ENCODE measurements around the gene TGDS. TPM values are rescaled to one million over a fixed set of nuclear protein-coding genes. Genes with fewer than 3 reads are reported as not detected.

The TGDS gene
- total RNA-seq, 3 donors from 2014 or later (not counting 1 experiment from before 2014, with no cell fraction given): 6.9 to 9.0 (median 7.7) TPM

DNA sequence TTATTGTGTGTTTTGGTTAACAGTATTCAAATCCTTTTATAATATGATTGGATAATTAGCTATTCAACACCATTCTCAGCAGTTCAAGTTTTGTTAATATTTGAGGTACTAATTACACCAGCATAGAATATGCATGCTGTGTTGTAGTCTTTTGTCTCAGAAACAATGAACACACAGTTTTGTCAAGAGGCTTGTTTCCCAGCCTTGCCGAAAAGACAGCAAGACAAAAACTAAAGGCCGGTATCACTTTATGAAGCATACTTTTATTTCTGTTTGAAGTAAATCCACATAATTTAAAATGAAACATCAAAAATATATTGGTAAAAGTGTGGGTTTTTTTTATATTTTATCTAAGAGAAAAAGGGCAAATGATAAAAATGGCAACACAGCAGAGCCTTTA lies 13.2 kb upstream of the TGDS start:
- Mint-ChIP-seq H3K4me1 (peaks cover 8 to 13% of the 10 kb centered on the region in 2 donors), H3K36me3 (peaks cover 11% of the 10 kb centered on the region), H3K27ac (no peak overlapping the region), H3K4me3 (no peak overlapping the region), H3K9me3 (no peaks in the 10 kb centered on the region), H3K27me3 (ENCODE audit: low read depth in 2 of 2) (no peaks in the 10 kb centered on the region)
- no peaks in the 10 kb centered on the region for H3K27me3 ChIP-seq (ENCODE audit: control insufficient read depth, insufficient read depth, low read length)
- H3K27ac ChIP-seq (ENCODE audit: low read length): no peak overlapping the region
- 100% methylated on average over 1 of the region's 2 CpGs for WGBS (ENCODE audit: insufficient coverage)
- intact Hi-C loops (cut with micrococcal nuclease): no loop called here
- H3K9me3 ChIP-seq (ENCODE audit: control insufficient read depth, insufficient read depth, low read length): no peaks in the 10 kb centered on the region
- no peak overlapping the region for H3K4me3 ChIP-seq (ENCODE audit: low read length)
- ATAC-seq: no peak
- H3K4me1 ChIP-seq (ENCODE audit: control insufficient read depth, insufficient read depth, low read length): no peaks in the 10 kb centered on the region
- no peak for DNase-seq
- peaks cover 14% of the 10 kb centered on the region for H3K36me3 ChIP-seq (ENCODE audit: control insufficient read depth, insufficient read depth, low read length)
- TF ChIP-seq, protein P1, sequence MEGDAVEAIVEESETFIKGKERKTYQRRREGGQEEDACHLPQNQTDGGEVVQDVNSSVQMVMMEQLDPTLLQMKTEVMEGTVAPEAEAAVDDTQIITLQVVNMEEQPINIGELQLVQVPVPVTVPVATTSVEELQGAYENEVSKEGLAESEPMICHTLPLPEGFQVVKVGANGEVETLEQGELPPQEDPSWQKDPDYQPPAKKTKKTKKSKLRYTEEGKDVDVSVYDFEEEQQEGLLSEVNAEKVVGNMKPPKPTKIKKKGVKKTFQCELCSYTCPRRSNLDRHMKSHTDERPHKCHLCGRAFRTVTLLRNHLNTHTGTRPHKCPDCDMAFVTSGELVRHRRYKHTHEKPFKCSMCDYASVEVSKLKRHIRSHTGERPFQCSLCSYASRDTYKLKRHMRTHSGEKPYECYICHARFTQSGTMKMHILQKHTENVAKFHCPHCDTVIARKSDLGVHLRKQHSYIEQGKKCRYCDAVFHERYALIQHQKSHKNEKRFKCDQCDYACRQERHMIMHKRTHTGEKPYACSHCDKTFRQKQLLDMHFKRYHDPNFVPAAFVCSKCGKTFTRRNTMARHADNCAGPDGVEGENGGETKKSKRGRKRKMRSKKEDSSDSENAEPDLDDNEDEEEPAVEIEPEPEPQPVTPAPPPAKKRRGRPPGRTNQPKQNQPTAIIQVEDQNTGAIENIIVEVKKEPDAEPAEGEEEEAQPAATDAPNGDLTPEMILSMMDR (IDR thresholded peaks at IDR 0.05): no peak

- no peak overlapping the region for H3K27ac ChIP-seq (ENCODE audit: low read length)
- no peaks in the 10 kb centered on the region for H3K27me3 ChIP-seq (ENCODE audit: control insufficient read depth, insufficient read depth, low read length)
- H3K4me3 ChIP-seq (ENCODE audit: low read length): no peak overlapping the region
- Mint-ChIP-seq H3K27me3 (ENCODE audit: low read depth in 2 of 2) (no peaks in the 10 kb centered on the region), H3K27ac (no peak overlapping the region), H3K36me3 (peaks cover 11% of the 10 kb centered on the region), H3K9me3 (no peaks in the 10 kb centered on the region), H3K4me3 (no peak overlapping the region), H3K4me1 (peaks cover 8 to 13% of the 10 kb centered on the region in 2 donors)
- DNase-seq: no peak
- intact Hi-C loops (cut with micrococcal nuclease): no loop called here
- ATAC-seq: no peak
- peaks cover 14% of the 10 kb centered on the region for H3K36me3 ChIP-seq (ENCODE audit: control insufficient read depth, insufficient read depth, low read length)
- WGBS (ENCODE audit: insufficient coverage): 100% methylated on average over 1 of the region's 1 CpG
- H3K9me3 ChIP-seq (ENCODE audit: control insufficient read depth, insufficient read depth, low read length): no peaks in the 10 kb centered on the region
- TF ChIP-seq, protein P1 (IDR thresholded peaks at IDR 0.05): no peak
- no peaks in the 10 kb centered on the region for H3K4me1 ChIP-seq (ENCODE audit: control insufficient read depth, insufficient read depth, low read length)
Measured at GRCh38 chr13:94608586-94608985, 12.6 kb upstream of the TGDS start.

DNA sequence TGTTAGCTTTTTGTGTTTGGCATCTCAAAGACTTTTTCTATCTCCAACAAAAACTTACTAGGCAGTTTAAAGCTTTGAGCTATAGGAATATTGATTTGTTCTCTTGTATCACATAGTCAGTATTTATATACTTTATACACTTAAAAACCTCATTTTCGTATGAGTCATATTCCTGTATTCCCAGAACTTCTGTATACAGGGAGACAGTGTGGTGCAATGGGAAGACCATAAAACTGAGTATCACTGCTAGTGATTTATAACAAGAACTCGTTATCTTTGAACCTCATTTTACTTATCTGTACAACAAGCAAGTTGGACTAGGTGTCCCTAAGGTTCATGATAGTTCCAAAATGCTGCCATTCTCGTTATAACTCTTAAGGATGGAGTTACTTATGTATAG lies 12.0 kb upstream of the TGDS start:
- DNase-seq: no peak
- Mint-ChIP-seq H3K4me1 (peaks cover 11 to 17% of the 10 kb centered on the region in 2 donors), H3K36me3 (peaks cover 11% of the 10 kb centered on the region), H3K27me3 (ENCODE audit: low read depth in 2 of 2) (no peaks in the 10 kb centered on the region), H3K27ac (no peak overlapping the region), H3K4me3 (no peak overlapping the region), H3K9me3 (no peaks in the 10 kb centered on the region)
- WGBS (ENCODE audit: insufficient coverage): 100% methylated on average over 1 of the region's 3 CpGs
- no peaks in the 10 kb centered on the region for H3K9me3 ChIP-seq (ENCODE audit: control insufficient read depth, insufficient read depth, low read length)
- intact Hi-C loops (cut with micrococcal nuclease): no loop called here
- H3K4me1 ChIP-seq (ENCODE audit: control insufficient read depth, insufficient read depth, low read length): no peaks in the 10 kb centered on the region
- no peak overlapping the region for H3K4me3 ChIP-seq (ENCODE audit: low read length)
- no peak for ATAC-seq
- peaks cover 13% of the 10 kb centered on the region for H3K36me3 ChIP-seq (ENCODE audit: control insufficient read depth, insufficient read depth, low read length)
- no peaks in the 10 kb centered on the region for H3K27me3 ChIP-seq (ENCODE audit: control insufficient read depth, insufficient read depth, low read length)
- H3K27ac ChIP-seq (ENCODE audit: low read length): no peak overlapping the region
- TF ChIP-seq, protein P1 (IDR thresholded peaks at IDR 0.05): no peak

- no peaks in the 10 kb centered on the region for H3K9me3 Mint-ChIP-seq
- no peak overlapping the region for H3K27ac ChIP-seq (ENCODE audit: low read length)
- peaks cover 11% of the 10 kb centered on the region for H3K36me3 Mint-ChIP-seq
- peak in 1 of 3 donors; percentile 39 for ATAC-seq
- TF ChIP-seq, protein P1 (IDR thresholded peaks at IDR 0.05): no peak
- H3K4me3 ChIP-seq (ENCODE audit: low read length): no peak overlapping the region
- peaks cover 12% of the 10 kb centered on the region for H3K36me3 ChIP-seq (ENCODE audit: control insufficient read depth, insufficient read depth, low read length)
- no peaks in the 10 kb centered on the region for H3K27me3 Mint-ChIP-seq (ENCODE audit: low read depth in 2 of 2)
- peak overlapping the region in 1 of 2 donors; percentile 4 for H3K27ac Mint-ChIP-seq
- 81% methylated on average over 4 of the region's 4 CpGs for WGBS (ENCODE audit: insufficient coverage)
- H3K4me3 Mint-ChIP-seq: no peak overlapping the region
- H3K9me3 ChIP-seq (ENCODE audit: control insufficient read depth, insufficient read depth, low read length): no peaks in the 10 kb centered on the region
- no peak for DNase-seq
- intact Hi-C loops (cut with micrococcal nuclease): no loop called here
- H3K4me1 ChIP-seq (ENCODE audit: control insufficient read depth, insufficient read depth, low read length): peaks cover 2% of the 10 kb centered on the region
- H3K4me1 Mint-ChIP-seq: peaks cover 16 to 21% of the 10 kb centered on the region in 2 donors
- H3K27me3 ChIP-seq (ENCODE audit: control insufficient read depth, insufficient read depth, low read length): no peaks in the 10 kb centered on the region
Measured at GRCh38 chr13:94607056-94607455, 11.1 kb upstream of the TGDS start.

Measured in natural killer cell (primary cell).